ENCODE results near the gene SLC16A7. TPM values are rescaled to one million over a fixed set of nuclear protein-coding genes. Genes with fewer than 3 reads are reported as not detected.

Gene SLC16A7
- total RNA-seq, 1 donor from 2014 or later, result 2.9 TPM

DNA sequence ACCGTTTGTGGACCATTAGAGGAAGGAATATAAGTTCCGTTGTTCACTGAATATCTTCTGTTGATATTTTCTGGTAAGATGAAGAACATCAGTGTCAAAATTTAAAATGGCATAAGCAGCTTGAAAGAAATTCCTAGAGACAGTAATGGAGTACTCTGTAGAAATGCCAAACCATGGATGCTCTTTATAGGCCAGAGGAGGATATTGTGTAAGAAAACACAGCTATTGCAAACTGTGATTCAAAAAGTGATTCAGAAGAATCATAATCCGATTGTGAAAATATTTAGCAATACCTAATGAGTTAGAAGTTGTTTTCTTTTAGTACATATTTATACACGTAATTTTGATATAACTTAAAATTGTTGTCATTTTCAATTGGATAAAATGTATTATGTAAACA lies 102.8 kb downstream of the SLC16A7 start:
- Mint-ChIP-seq H3K27ac (ENCODE audit: unreplicated experiment) (no peak overlapping the region), H3K27me3 (ENCODE audit: low read depth) (no peaks in the 10 kb centered on the region), H3K4me1 (no peaks in the 10 kb centered on the region), H3K36me3 (ENCODE audit: low read depth) (no peaks in the 10 kb centered on the region), H3K9me3 (no peaks in the 10 kb centered on the region), H3K4me3 (no peak overlapping the region)
- TF ChIP-seq, protein P1, sequence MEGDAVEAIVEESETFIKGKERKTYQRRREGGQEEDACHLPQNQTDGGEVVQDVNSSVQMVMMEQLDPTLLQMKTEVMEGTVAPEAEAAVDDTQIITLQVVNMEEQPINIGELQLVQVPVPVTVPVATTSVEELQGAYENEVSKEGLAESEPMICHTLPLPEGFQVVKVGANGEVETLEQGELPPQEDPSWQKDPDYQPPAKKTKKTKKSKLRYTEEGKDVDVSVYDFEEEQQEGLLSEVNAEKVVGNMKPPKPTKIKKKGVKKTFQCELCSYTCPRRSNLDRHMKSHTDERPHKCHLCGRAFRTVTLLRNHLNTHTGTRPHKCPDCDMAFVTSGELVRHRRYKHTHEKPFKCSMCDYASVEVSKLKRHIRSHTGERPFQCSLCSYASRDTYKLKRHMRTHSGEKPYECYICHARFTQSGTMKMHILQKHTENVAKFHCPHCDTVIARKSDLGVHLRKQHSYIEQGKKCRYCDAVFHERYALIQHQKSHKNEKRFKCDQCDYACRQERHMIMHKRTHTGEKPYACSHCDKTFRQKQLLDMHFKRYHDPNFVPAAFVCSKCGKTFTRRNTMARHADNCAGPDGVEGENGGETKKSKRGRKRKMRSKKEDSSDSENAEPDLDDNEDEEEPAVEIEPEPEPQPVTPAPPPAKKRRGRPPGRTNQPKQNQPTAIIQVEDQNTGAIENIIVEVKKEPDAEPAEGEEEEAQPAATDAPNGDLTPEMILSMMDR (conservative IDR thresholded peaks at IDR 0.05), result no peak
- DNase-seq (ENCODE audit: low read depth, low spot score), result no peak

DNA sequence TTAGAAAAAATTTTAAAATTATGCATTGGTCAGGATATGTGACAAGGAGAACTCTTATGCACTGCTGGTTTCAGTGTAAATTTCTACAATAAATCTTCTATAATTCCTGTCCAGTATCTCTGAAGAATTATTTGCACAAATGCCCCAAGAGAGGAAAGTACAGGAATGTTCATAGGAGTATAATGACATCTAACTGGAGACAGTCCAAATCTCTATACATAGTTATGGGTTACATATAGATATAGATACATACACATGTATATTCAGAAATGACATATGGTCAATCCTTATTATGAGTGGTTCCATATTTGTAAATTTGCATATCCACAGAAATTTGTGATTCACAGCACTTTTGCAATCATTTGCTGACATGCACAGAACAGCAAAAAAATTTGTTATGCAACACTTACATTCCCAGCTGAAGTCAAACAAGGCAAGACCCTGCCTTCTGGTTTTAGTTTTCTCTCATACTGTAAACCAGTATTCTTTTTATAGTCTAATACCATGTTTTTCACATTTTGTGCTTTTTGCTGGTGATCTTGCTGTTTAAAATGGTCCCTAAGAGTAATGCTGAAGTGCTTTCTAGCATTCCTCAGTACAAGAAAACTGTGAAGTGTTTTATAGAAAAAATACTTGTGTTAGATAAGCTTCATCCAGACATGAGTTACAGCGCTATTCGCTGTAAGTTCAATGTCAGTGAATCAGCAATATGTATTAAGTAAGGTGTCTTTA lies 103.8 kb downstream of the SLC16A7 start:
- H3K27me3 Mint-ChIP-seq (ENCODE audit: low read depth), result no peaks in the 10 kb centered on the region
- H3K27ac Mint-ChIP-seq (ENCODE audit: unreplicated experiment), result no peak overlapping the region
- H3K4me3 Mint-ChIP-seq, result no peak overlapping the region
- no peaks in the 10 kb centered on the region for H3K4me1 Mint-ChIP-seq
- no peak for DNase-seq (ENCODE audit: low read depth, low spot score)
- H3K9me3 Mint-ChIP-seq, result no peaks in the 10 kb centered on the region
- TF ChIP-seq, protein P1 (conservative IDR thresholded peaks at IDR 0.05), result no peak
- H3K36me3 Mint-ChIP-seq (ENCODE audit: low read depth), result no peaks in the 10 kb centered on the region

DNA sequence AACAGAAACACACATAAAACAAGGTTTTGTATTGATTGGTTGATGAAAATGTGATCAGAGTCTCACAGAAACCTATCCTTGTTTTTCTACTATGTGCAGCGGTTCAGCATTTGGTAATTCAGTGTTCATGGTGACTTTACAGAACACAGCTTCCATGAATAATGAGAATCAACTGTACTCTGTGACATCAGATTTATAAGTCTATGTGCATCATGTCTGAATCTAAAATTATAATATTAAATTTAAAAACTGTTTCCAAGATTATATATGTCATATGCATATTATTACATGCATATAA lies 104.3 kb downstream of the SLC16A7 start:
- TF ChIP-seq, protein P1 (conservative IDR thresholded peaks at IDR 0.05), result no peak

DNA sequence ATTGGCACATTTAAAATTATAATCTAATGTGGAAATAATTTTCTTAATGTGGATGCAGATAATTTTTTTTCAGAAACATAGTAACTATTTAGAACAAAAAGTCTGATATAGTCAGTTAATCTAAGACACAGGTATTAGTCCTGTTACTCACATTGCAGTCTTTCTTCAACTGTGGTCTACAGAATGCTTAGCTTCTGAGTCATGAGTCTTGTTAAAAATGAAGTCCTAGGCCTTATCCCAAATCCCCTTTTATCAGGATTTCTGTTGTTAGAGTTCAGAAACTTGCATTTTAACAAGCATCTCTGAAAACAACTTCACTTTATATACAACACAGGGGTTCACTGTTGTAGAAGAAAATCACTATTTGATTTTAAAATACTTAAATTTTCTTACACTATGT lies 112.2 kb downstream of the SLC16A7 start:
- TF ChIP-seq, protein P1 (conservative IDR thresholded peaks at IDR 0.05), result no peak
- Mint-ChIP-seq H3K36me3 (ENCODE audit: low read depth) (no peaks in the 10 kb centered on the region), H3K4me3 (no peak overlapping the region), H3K4me1 (no peaks in the 10 kb centered on the region), H3K27ac (ENCODE audit: unreplicated experiment) (no peak overlapping the region), H3K27me3 (ENCODE audit: low read depth) (no peaks in the 10 kb centered on the region), H3K9me3 (no peaks in the 10 kb centered on the region)
- DNase-seq (ENCODE audit: low read depth, low spot score), result no peak

More for the DNA sequence above, 104.3 kb downstream of the SLC16A7 start:
- Mint-ChIP-seq H3K36me3 (ENCODE audit: low read depth) (no peaks in the 10 kb centered on the region), H3K27me3 (ENCODE audit: low read depth) (no peaks in the 10 kb centered on the region), H3K9me3 (no peaks in the 10 kb centered on the region), H3K27ac (ENCODE audit: unreplicated experiment) (no peak overlapping the region), H3K4me1 (no peaks in the 10 kb centered on the region), H3K4me3 (no peak overlapping the region)
- DNase-seq (ENCODE audit: low read depth, low spot score), result no peak

DNA sequence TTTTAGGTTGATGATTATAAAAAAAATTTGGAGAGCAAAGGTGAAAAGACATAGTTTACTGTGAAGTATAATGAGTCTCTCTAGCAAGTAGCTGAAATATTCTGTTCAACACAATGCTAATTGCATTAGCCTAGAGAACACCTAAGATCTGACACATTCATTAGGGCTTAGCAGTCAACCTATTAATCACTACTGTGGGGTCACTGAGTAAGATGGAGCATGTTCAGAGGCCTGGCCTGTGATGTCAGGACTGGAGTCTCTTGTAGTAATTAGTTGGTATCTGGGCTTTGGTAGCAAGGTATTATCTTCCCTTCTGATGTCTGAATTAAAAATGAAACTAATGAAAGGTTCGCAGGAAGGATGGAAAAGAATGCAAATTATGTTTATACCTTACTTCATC lies 112.7 kb downstream of the SLC16A7 start:
- H3K4me3 Mint-ChIP-seq, result no peak overlapping the region
- no peak for DNase-seq (ENCODE audit: low read depth, low spot score)
- TF ChIP-seq, protein P1 (conservative IDR thresholded peaks at IDR 0.05), result no peak
- no peaks in the 10 kb centered on the region for H3K4me1 Mint-ChIP-seq
- no peaks in the 10 kb centered on the region for H3K36me3 Mint-ChIP-seq (ENCODE audit: low read depth)
- H3K9me3 Mint-ChIP-seq, result no peaks in the 10 kb centered on the region
- no peak overlapping the region for H3K27ac Mint-ChIP-seq (ENCODE audit: unreplicated experiment)
- no peaks in the 10 kb centered on the region for H3K27me3 Mint-ChIP-seq (ENCODE audit: low read depth)
